NCI-H128 (cell line): Measurements from ENCODE around the gene PHLPP1.
A peak's percentile ranks its signal among the peaks of the same experiment; 100 is the strongest.

Experiments used
- DNase-seq: peaks from one replicate; lab custom pipeline; 2025; ENCODE audit not compliant: unreplicated experiment; lab: John Stamatoyannopoulos, UW

PHLPP1 gene

GRCh38 chr18:62717169-62717924 is 2.0 kb downstream of the PHLPP1 start:
- peak; percentile 53 for DNase-seq

- no peak for DNase-seq
These were observed 2.8 kb downstream of the PHLPP1 start for GRCh38 chr18:62717925-62718800.

- no peak for DNase-seq
These were observed 4.7 kb downstream of the PHLPP1 start for GRCh38 chr18:62720048-62720447.

GRCh38 chr18:62720766-62721613 is 5.6 kb downstream of the PHLPP1 start:
- no peak for DNase-seq

- no peak for DNase-seq
These were observed 6.8 kb downstream of the PHLPP1 start for GRCh38 chr18:62721839-62722795.

- no peak for DNase-seq
These were observed 8.4 kb downstream of the PHLPP1 start for GRCh38 chr18:62723666-62724281.

- no peak for DNase-seq
These were observed 10.6 kb downstream of the PHLPP1 start for GRCh38 chr18:62725896-62726295.

- no peak for DNase-seq
These were observed 12.9 kb downstream of the PHLPP1 start for GRCh38 chr18:62728254-62728653.

- DNase-seq = no peak
These were observed 14.4 kb downstream of the PHLPP1 start for GRCh38 chr18:62729487-62730386.

- DNase-seq = no peak
These were observed 15.6 kb downstream of the PHLPP1 start for GRCh38 chr18:62730941-62731340.

- DNase-seq = no peak
These were observed 17.3 kb downstream of the PHLPP1 start for GRCh38 chr18:62732617-62733016.

GRCh38 chr18:62734290-62734689 is 18.9 kb downstream of the PHLPP1 start:
- no peak for DNase-seq

GRCh38 chr18:62735387-62735786 is 20.0 kb downstream of the PHLPP1 start:
- DNase-seq = no peak

- DNase-seq = no peak
These were observed 20.9 kb downstream of the PHLPP1 start for GRCh38 chr18:62736077-62736855.

GRCh38 chr18:62737241-62737873 is 22.0 kb downstream of the PHLPP1 start:
- DNase-seq = no peak

- DNase-seq = no peak
These were observed 23.3 kb downstream of the PHLPP1 start for GRCh38 chr18:62738639-62739038.

- DNase-seq = no peak
These were observed 24.6 kb downstream of the PHLPP1 start for GRCh38 chr18:62739911-62740310.
